ENCODE measurements around the gene BRF1.

Gene BRF1

GRCh38 chr14:105165761-105166485 is 134.9 kb downstream of the BRF1 start:
- H3K36me3 ChIP-seq (ENCODE audit: control insufficient read depth, insufficient read depth, low read length), result peaks cover 7% of the 10 kb centered on the region
- no peak overlapping the region for H3K4me3 ChIP-seq (ENCODE audit: low read depth, low read length)
- H3K4me1 ChIP-seq (ENCODE audit: control insufficient read depth, insufficient read depth, low read length), result peaks cover 6% of the 10 kb centered on the region
- H3K9ac ChIP-seq (ENCODE audit: low read depth, low read length), result peak overlapping the region; percentile 47
- no peaks in the 10 kb centered on the region for H3K9me3 ChIP-seq (ENCODE audit: control insufficient read depth, insufficient read depth, low read length)
- H3K27me3 ChIP-seq (ENCODE audit: control insufficient read depth, insufficient read depth, low read length), result peaks cover 8% of the 10 kb centered on the region

- Histone ChIP-seq H3K4me3 (ENCODE audit: low read depth, low read length) (no peak overlapping the region), H3K36me3 (ENCODE audit: control insufficient read depth, insufficient read depth, low read length) (peaks cover 7% of the 10 kb centered on the region), H3K27me3 (ENCODE audit: control insufficient read depth, insufficient read depth, low read length) (peaks cover 8% of the 10 kb centered on the region), H3K9me3 (ENCODE audit: control insufficient read depth, insufficient read depth, low read length) (no peaks in the 10 kb centered on the region), H3K9ac (ENCODE audit: low read depth, low read length) (peak overlapping the region; percentile 47), H3K4me1 (ENCODE audit: control insufficient read depth, insufficient read depth, low read length) (peaks cover 6% of the 10 kb centered on the region)
Observed at GRCh38 chr14:105165134-105165704, 135.6 kb downstream of the BRF1 start.

GRCh38 chr14:105163040-105163742 is 137.6 kb downstream of the BRF1 start:
- peaks cover 7% of the 10 kb centered on the region for H3K36me3 ChIP-seq (ENCODE audit: control insufficient read depth, insufficient read depth, low read length)
- H3K4me3 ChIP-seq (ENCODE audit: low read depth, low read length), result no peak overlapping the region
- peaks cover 4% of the 10 kb centered on the region for H3K27me3 ChIP-seq (ENCODE audit: control insufficient read depth, insufficient read depth, low read length)
- H3K4me1 ChIP-seq (ENCODE audit: control insufficient read depth, insufficient read depth, low read length), result no peaks in the 10 kb centered on the region
- H3K9ac ChIP-seq (ENCODE audit: low read depth, low read length), result peak overlapping the region; percentile 37
- no peaks in the 10 kb centered on the region for H3K9me3 ChIP-seq (ENCODE audit: control insufficient read depth, insufficient read depth, low read length)

GRCh38 chr14:105162669-105162979 is 138.2 kb downstream of the BRF1 start:
- Histone ChIP-seq H3K4me3 (ENCODE audit: low read depth, low read length) (no peak overlapping the region), H3K27me3 (ENCODE audit: control insufficient read depth, insufficient read depth, low read length) (peaks cover 4% of the 10 kb centered on the region), H3K36me3 (ENCODE audit: control insufficient read depth, insufficient read depth, low read length) (peaks cover 7% of the 10 kb centered on the region), H3K9ac (ENCODE audit: low read depth, low read length) (no peak overlapping the region), H3K4me1 (ENCODE audit: control insufficient read depth, insufficient read depth, low read length) (no peaks in the 10 kb centered on the region), H3K9me3 (ENCODE audit: control insufficient read depth, insufficient read depth, low read length) (no peaks in the 10 kb centered on the region)

- H3K4me3 ChIP-seq (ENCODE audit: low read depth, low read length), result no peak overlapping the region
- H3K36me3 ChIP-seq (ENCODE audit: control insufficient read depth, insufficient read depth, low read length), result peaks cover 7% of the 10 kb centered on the region
- H3K9ac ChIP-seq (ENCODE audit: low read depth, low read length), result no peak overlapping the region
- no peaks in the 10 kb centered on the region for H3K9me3 ChIP-seq (ENCODE audit: control insufficient read depth, insufficient read depth, low read length)
- H3K4me1 ChIP-seq (ENCODE audit: control insufficient read depth, insufficient read depth, low read length), result no peaks in the 10 kb centered on the region
- peaks cover 4% of the 10 kb centered on the region for H3K27me3 ChIP-seq (ENCODE audit: control insufficient read depth, insufficient read depth, low read length)
Observed at GRCh38 chr14:105161964-105162668, 138.7 kb downstream of the BRF1 start.

GRCh38 chr14:105161309-105161708 is 139.5 kb downstream of the BRF1 start:
- Histone ChIP-seq H3K4me3 (ENCODE audit: low read depth, low read length) (no peak overlapping the region), H3K4me1 (ENCODE audit: control insufficient read depth, insufficient read depth, low read length) (no peaks in the 10 kb centered on the region), H3K9me3 (ENCODE audit: control insufficient read depth, insufficient read depth, low read length) (no peaks in the 10 kb centered on the region), H3K27me3 (ENCODE audit: control insufficient read depth, insufficient read depth, low read length) (no peaks in the 10 kb centered on the region), H3K9ac (ENCODE audit: low read depth, low read length) (no peak overlapping the region), H3K36me3 (ENCODE audit: control insufficient read depth, insufficient read depth, low read length) (peaks cover 3% of the 10 kb centered on the region)

GRCh38 chr14:105160776-105161175 is 140.0 kb downstream of the BRF1 start:
- Histone ChIP-seq H3K36me3 (ENCODE audit: control insufficient read depth, insufficient read depth, low read length) (peaks cover 3% of the 10 kb centered on the region), H3K9me3 (ENCODE audit: control insufficient read depth, insufficient read depth, low read length) (no peaks in the 10 kb centered on the region), H3K9ac (ENCODE audit: low read depth, low read length) (no peak overlapping the region), H3K27me3 (ENCODE audit: control insufficient read depth, insufficient read depth, low read length) (no peaks in the 10 kb centered on the region), H3K4me3 (ENCODE audit: low read depth, low read length) (no peak overlapping the region), H3K4me1 (ENCODE audit: control insufficient read depth, insufficient read depth, low read length) (no peaks in the 10 kb centered on the region)

- Histone ChIP-seq H3K27me3 (ENCODE audit: control insufficient read depth, insufficient read depth, low read length) (no peaks in the 10 kb centered on the region), H3K4me1 (ENCODE audit: control insufficient read depth, insufficient read depth, low read length) (no peaks in the 10 kb centered on the region), H3K9ac (ENCODE audit: low read depth, low read length) (no peak overlapping the region), H3K4me3 (ENCODE audit: low read depth, low read length) (no peak overlapping the region), H3K36me3 (ENCODE audit: control insufficient read depth, insufficient read depth, low read length) (peaks cover 6% of the 10 kb centered on the region), H3K9me3 (ENCODE audit: control insufficient read depth, insufficient read depth, low read length) (no peaks in the 10 kb centered on the region)
Observed at GRCh38 chr14:105159344-105159743, 141.5 kb downstream of the BRF1 start.
